Activated CD8-positive, alpha-beta memory T cell treated with anti-CD3 and anti-CD28 coated beads, Interleukin-2, amount 50 U/mL, for 48 hours (primary cell): ENCODE data around the gene TNRC6C.
"Not testable (repeated sequence)": the region's sequence is repeated elsewhere in the genome, so short reads cannot be mapped to it uniquely, and the experiment has no call there.

ENCODE experiments used
- DNase-seq: peaks from one replicate; pipeline ENCODE4 v3.0.0-alpha.2; 2020

Gene TNRC6C

GRCh38 chr17:78049609-78050008 is 91.1 kb downstream of the TNRC6C start:
- no peak for DNase-seq

GRCh38 chr17:78051186-78051972 is 92.9 kb downstream of the TNRC6C start:
- DNase-seq = no peak

DNA sequence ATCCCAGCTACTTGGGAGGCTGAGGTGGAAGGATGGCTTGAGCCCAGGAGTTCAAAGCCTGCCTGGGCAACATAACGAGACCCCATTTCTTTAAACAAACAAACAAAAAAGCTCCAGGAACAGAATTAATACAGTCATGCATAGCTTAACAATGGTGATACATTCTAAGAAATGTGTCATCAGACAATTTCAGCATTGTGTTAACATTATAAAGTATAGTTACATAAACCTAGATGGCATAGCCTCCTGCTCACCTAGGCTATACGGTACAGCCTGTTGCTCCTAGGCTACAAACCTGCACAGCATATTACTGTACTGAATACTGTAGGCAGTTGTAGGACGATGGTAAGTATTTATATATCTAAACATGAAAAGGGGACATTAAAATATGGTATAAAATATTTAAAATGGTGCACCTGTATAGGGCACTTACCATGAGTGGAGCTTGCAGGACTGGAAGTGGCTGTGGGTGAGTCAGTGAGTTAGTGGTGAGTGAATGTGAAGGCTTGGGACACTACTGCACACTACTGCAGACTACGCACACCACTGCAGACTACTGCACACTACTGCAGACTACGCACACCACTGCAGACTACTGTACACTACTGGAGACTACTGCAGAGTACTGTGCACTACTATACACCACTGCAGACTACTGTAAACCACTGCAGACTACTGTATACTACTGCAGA is 95.4 kb downstream of the TNRC6C start:
- no peak for DNase-seq

DNA sequence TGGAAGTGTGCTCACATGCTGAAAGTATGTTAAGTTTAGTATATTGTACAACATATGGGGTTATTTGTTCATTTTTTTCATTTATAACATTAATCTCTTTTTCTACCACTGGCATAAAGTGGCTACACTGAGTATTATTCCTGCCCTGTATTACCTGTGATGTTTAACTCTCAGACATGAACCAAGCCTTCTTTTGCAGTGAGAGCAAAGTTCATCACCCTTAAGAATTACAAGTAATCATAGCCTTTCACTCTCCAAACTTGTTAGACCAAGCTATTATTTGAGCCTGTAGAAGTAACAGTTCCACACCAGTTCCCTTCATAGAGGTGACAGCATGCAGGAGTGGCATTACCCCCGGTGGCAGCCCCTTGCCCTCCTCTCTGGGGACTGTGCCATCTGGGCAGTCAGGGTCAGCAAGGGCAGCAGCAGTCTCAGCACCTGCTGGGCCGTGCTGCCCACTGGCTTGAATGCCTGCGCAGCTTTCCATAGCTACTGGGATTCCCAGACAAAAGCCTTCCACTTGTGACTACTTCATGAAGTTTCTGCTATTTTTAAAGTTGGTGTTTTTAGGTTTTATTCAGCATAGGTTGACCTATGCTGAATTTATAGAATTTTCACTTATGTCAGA is 98.7 kb downstream of the TNRC6C start:
- DNase-seq = no peak

DNA sequence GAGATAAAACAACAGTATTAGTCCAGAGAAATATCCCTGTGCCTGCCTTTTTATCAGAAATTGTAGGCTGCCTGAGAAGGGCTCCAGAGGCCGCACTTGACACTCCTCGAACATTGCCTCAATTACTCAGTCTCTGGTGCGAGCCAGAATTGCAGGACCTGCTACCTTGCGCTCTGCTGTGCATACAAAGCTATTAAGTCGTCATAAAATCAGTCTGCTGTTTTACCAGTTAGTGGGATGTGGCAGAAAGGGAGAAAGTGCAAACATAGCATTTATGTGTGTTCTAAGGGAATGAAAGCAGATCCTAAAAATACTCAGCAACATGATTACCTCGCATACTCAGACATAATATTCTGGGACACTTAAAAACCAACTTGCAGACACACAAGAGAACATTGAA is 99.5 kb downstream of the TNRC6C start:
- DNase-seq = no peak

- DNase-seq = no peak
These were observed 100.1 kb downstream of the TNRC6C start for GRCh38 chr17:78058581-78058980.

DNA sequence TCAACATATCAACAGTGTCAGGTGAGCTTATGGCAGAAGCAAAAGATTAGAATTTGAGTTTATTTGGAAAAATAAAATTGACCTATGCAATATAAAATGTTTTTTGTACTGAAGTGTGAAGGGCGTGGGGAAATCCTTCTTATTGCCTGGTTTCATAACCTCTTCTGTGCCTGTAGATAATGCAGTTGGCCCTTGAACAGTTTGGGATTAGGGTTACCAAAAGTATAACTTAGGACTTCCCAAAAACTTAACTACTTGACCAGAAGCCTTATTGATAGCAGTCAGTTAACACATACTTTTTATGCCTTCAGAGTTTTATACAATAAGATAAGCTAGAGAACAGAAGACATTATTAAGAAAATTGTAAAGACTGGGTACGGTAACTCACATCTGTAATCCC is 104.1 kb downstream of the TNRC6C start:
- DNase-seq = no peak

- DNase-seq = no peak
These were observed 105.0 kb downstream of the TNRC6C start for GRCh38 chr17:78063489-78063888.

DNA sequence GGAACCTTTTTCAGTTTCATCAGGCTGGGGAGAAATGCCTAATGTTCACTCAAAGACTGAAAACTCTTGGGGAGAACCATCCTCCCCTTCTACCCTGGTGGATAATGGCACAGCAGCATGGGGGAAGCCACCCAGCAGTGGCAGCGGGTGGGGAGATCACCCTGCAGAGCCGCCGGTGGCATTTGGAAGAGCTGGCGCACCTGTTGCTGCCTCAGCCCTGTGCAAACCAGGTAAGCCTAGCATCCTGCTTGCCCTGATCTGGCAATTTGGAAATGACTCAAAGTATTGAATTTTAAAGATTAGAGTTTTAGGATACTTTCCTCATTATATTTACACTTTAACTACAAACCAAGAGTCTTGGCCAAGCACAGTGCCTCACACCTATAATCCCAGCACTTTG is 106.2 kb downstream of the TNRC6C start:
- DNase-seq = no peak

DNA sequence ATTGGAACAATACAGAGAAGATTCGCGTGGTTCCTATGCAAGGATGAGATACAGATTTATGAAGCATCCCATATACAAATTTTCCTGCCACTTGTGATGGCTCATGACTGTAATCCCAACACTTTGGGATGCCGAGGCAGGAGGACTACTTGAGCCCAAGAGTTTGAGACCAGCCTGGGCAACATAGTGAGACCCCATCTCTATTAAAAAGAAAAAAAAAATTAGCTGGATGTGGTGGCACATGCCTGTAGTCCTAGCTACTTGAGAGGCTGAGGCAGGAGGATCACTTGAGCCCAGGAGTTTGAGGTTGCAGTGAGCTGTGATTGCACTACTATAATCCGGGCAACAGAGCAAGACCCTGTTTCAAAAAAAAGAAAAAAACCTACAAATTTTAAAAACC is 108.5 kb downstream of the TNRC6C start:
- not testable (repeated sequence) for DNase-seq

DNA sequence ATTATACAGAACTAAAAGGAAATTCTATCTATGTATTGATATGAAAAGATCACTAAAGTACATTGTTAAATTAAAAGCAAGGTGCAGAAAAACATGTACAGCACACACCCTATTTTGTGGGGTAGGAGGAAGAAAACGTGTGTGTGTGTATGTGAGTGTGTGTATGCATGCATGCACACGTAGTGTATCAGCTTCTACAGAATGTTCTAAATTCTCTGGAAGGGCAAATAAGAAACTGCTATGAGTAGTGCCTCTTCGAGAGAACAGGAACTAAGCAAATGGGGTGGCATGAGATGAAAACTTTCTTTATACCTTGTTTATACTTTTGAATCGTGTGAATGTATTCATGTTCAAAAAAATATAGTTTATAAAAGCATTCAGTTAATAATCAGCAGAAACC is 111.2 kb downstream of the TNRC6C start:
- DNase-seq = no peak

- DNase-seq = no peak
These were observed 114.5 kb downstream of the TNRC6C start for GRCh38 chr17:78072961-78073360.

- no peak for DNase-seq
These were observed 116.5 kb downstream of the TNRC6C start for GRCh38 chr17:78075011-78075410.

GRCh38 chr17:78075545-78075944 is 117.0 kb downstream of the TNRC6C start:
- no peak for DNase-seq

GRCh38 chr17:78079253-78079652 is 120.8 kb downstream of the TNRC6C start:
- no peak for DNase-seq

- no peak for DNase-seq
These were observed 123.0 kb downstream of the TNRC6C start for GRCh38 chr17:78081551-78081950.

- DNase-seq = not testable (repeated sequence)
These were observed 123.9 kb downstream of the TNRC6C start for GRCh38 chr17:78082355-78082872.

DNA sequence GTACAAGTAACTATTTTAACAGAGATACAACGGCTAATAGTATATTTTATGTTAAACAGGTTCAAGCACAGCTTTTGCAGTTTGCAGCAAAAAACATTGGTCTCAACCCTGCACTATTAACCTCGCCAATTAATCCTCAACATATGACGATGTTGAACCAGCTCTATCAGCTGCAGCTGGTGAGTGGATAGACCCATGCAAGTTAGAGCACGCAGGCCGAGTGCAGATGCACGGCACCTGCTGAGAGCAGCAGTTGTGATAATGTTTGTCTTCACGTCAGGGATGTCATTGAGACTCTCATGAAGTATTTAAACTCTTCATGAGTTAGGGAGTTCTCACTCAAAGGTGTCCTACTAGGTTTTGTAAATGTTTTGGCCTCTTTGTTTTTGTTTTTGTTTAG is 124.5 kb downstream of the TNRC6C start:
- DNase-seq = no peak

DNA sequence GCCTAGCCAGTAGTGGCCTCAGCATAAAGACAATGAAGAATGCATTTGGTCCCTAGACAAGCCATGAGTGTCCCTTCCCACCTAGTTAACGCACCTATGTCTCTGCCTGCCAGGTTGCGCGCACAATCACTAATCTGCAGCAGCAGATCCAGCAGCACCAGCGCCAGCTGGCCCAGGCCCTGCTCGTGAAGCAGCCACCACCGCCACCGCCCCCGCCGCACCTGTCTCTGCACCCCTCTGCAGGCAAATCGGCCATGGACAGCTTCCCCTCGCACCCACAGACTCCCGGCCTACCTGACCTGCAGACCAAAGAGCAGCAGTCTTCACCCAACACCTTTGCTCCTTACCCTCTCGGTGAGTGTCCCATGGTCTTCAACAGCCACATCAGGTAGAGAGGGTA is 128.2 kb downstream of the TNRC6C start:
- DNase-seq = no peak

- DNase-seq = no peak
These were observed 130.0 kb downstream of the TNRC6C start for GRCh38 chr17:78088529-78088928.

GRCh38 chr17:78089576-78090281 is 131.2 kb downstream of the TNRC6C start:
- no peak for DNase-seq

- DNase-seq = no peak
These were observed 134.4 kb downstream of the TNRC6C start for GRCh38 chr17:78092794-78093324.

DNA sequence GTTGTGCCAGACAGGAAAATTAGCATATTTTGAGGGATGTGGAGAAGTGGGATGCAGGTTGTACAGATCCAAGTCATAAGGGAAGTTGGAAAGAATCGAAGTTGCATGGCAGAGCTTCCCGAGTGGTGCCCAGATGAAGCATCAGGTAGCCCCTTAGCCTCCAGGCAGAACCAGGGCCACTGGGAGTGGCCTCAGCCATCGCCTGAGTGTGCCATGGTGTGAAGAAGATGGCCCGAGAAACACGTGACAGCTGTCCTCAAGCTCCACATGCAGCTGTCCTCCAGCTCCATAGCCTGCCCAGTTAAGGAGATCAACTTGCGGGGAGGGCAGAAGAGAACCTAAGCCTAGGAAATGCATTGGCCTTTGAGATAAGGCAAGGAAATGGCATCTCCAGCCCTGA is 136.5 kb downstream of the TNRC6C start:
- DNase-seq = no peak
